Activated naive CD8-positive, alpha-beta T cell treated with anti-CD3 and anti-CD28 coated beads for 36 hours (primary cell): Measurements from ENCODE around the gene IFRD2. TPM values are rescaled to one million over a fixed set of nuclear protein-coding genes. Genes with fewer than 3 reads are reported as not detected.

ENCODE experiments used
- DNase-seq: peaks from one replicate; pipeline ENCODE4 v3.0.0; 2021
- H3K27ac Mint-ChIP-seq: one replicate; pipeline ENCODE4 v1.8.0; 2022; ENCODE audit warnings: mild to moderate bottlenecking, moderate library complexity, mixed read lengths
- H3K27me3 Mint-ChIP-seq: one replicate; pipeline ENCODE4 v1.8.0; 2022; ENCODE audit warnings: mild to moderate bottlenecking, mixed read lengths
- H3K36me3 Mint-ChIP-seq: one replicate; pipeline ENCODE4 v1.8.0; 2021; ENCODE audit warnings: mild to moderate bottlenecking, mixed read lengths
- H3K4me1 Mint-ChIP-seq: one replicate; pipeline ENCODE4 v1.8.0; 2021; ENCODE audit warnings: mixed read lengths
- H3K4me3 Mint-ChIP-seq: one replicate; pipeline ENCODE4 v1.8.0; 2022; ENCODE audit warnings: mild to moderate bottlenecking, moderate library complexity, mixed read lengths
- H3K9me3 Mint-ChIP-seq: one replicate; pipeline ENCODE4 v1.8.0; 2022; ENCODE audit warnings: mixed read lengths
- total RNA-seq, 2 experiments: library from RNA; stranded (reverse); gene quantifications; one replicate each; pipeline ENCODE4 v1.2.3, GENCODE V29; 2021

The IFRD2 gene
- total RNA-seq, 2 experiments from 2014 or later = 177 to 182 TPM

- Mint-ChIP-seq H3K9me3 (no peaks in the 10 kb centered on the region), H3K4me3 (peak within 1 kb of the TSS; percentile 87), H3K4me1 (peaks cover 34% of the 10 kb centered on the region), H3K36me3 (peaks cover 9% of the 10 kb centered on the region), H3K27ac (peak within 1 kb of the TSS; percentile 82), H3K27me3 (no peaks in the 10 kb centered on the region)
- peak; percentile 95 for DNase-seq
These were observed 35.9 kb upstream of the IFRD2 start, which contains the start of gene TUSC2 for GRCh38 chr3:50327943-50328691. TSS of gene TUSC2 (minus strand) at chr3:50328223. CDS start at chr3:50328099, 124 bp downstream.

- no peaks in the 10 kb centered on the region for H3K27me3 Mint-ChIP-seq
- H3K36me3 Mint-ChIP-seq = peaks cover 4% of the 10 kb centered on the region
- H3K9me3 Mint-ChIP-seq = no peaks in the 10 kb centered on the region
- peak overlapping the region; percentile 87 for H3K4me3 Mint-ChIP-seq
- H3K27ac Mint-ChIP-seq = peak overlapping the region; percentile 67
- DNase-seq = no peak
- H3K4me1 Mint-ChIP-seq = peaks cover 32% of the 10 kb centered on the region
These were observed 34.9 kb upstream of the IFRD2 start for GRCh38 chr3:50327129-50327528.

- peaks cover 2% of the 10 kb centered on the region for H3K36me3 Mint-ChIP-seq
- no peaks in the 10 kb centered on the region for H3K27me3 Mint-ChIP-seq
- H3K9me3 Mint-ChIP-seq = no peaks in the 10 kb centered on the region
- H3K4me3 Mint-ChIP-seq = no peak overlapping the region
- peaks cover 32% of the 10 kb centered on the region for H3K4me1 Mint-ChIP-seq
- no peak for DNase-seq
- H3K27ac Mint-ChIP-seq = no peak overlapping the region
These were observed 33.9 kb upstream of the IFRD2 start for GRCh38 chr3:50326182-50326541.

- Mint-ChIP-seq H3K4me3 (no peak overlapping the region), H3K4me1 (peaks cover 32% of the 10 kb centered on the region), H3K27me3 (no peaks in the 10 kb centered on the region), H3K9me3 (no peaks in the 10 kb centered on the region), H3K36me3 (peaks cover 2% of the 10 kb centered on the region), H3K27ac (no peak overlapping the region)
- no peak for DNase-seq
These were observed 33.4 kb upstream of the IFRD2 start for GRCh38 chr3:50325497-50326181.

- H3K27me3 Mint-ChIP-seq = no peaks in the 10 kb centered on the region
- H3K9me3 Mint-ChIP-seq = no peaks in the 10 kb centered on the region
- peaks cover 34% of the 10 kb centered on the region for H3K4me1 Mint-ChIP-seq
- H3K4me3 Mint-ChIP-seq = no peak overlapping the region
- no peak for DNase-seq
- H3K27ac Mint-ChIP-seq = no peak overlapping the region
- peaks cover 2% of the 10 kb centered on the region for H3K36me3 Mint-ChIP-seq
These were observed 32.9 kb upstream of the IFRD2 start for GRCh38 chr3:50325113-50325480.

- H3K27ac Mint-ChIP-seq = no peak overlapping the region
- no peak overlapping the region for H3K4me3 Mint-ChIP-seq
These were observed 32.3 kb upstream of the IFRD2 start for GRCh38 chr3:50324351-50325112.

GRCh38 chr3:50323614-50324199 lies 31.5 kb upstream of the IFRD2 start:
- no peak overlapping the region for H3K27ac Mint-ChIP-seq

More at GRCh38 chr3:50324351-50325112, 32.3 kb upstream of the IFRD2 start:
- DNase-seq = peak; percentile 72
- Mint-ChIP-seq H3K9me3 (no peaks in the 10 kb centered on the region), H3K27me3 (no peaks in the 10 kb centered on the region), H3K36me3 (peaks cover 4% of the 10 kb centered on the region), H3K4me1 (peaks cover 37% of the 10 kb centered on the region)

GRCh38 chr3:50323092-50323600 lies 30.9 kb upstream of the IFRD2 start:
- no peak for DNase-seq
- H3K27ac Mint-ChIP-seq = no peak overlapping the region
- peaks cover 40% of the 10 kb centered on the region for H3K4me1 Mint-ChIP-seq
- H3K9me3 Mint-ChIP-seq = no peaks in the 10 kb centered on the region
- H3K36me3 Mint-ChIP-seq = peaks cover 4% of the 10 kb centered on the region
- no peaks in the 10 kb centered on the region for H3K27me3 Mint-ChIP-seq
- H3K4me3 Mint-ChIP-seq = peak overlapping the region; percentile 22

More at GRCh38 chr3:50323614-50324199, 31.5 kb upstream of the IFRD2 start:
- H3K27me3 Mint-ChIP-seq = no peaks in the 10 kb centered on the region
- no peaks in the 10 kb centered on the region for H3K9me3 Mint-ChIP-seq
- no peak for DNase-seq
- no peak overlapping the region for H3K4me3 Mint-ChIP-seq
- H3K36me3 Mint-ChIP-seq = peaks cover 4% of the 10 kb centered on the region
- peaks cover 40% of the 10 kb centered on the region for H3K4me1 Mint-ChIP-seq

GRCh38 chr3:50322386-50323091 lies 30.3 kb upstream of the IFRD2 start, which contains the start of gene HYAL2:
TSS of gene HYAL2 (minus strand) at chr3:50322745. CDS start at chr3:50320489, 2,256 bp downstream.
- no peaks in the 10 kb centered on the region for H3K9me3 Mint-ChIP-seq
- peaks cover 40% of the 10 kb centered on the region for H3K4me1 Mint-ChIP-seq
- H3K36me3 Mint-ChIP-seq = peaks cover 4% of the 10 kb centered on the region
- H3K27me3 Mint-ChIP-seq = no peaks in the 10 kb centered on the region
- DNase-seq = no peak
- peak within 1 kb of the TSS; percentile 90 for H3K27ac Mint-ChIP-seq
- H3K4me3 Mint-ChIP-seq = peak within 1 kb of the TSS; percentile 78

- no peak for DNase-seq
- no peak overlapping the region for H3K27ac Mint-ChIP-seq
- no peaks in the 10 kb centered on the region for H3K27me3 Mint-ChIP-seq
- H3K36me3 Mint-ChIP-seq = peaks cover 4% of the 10 kb centered on the region
- peak overlapping the region; percentile 29 for H3K4me3 Mint-ChIP-seq
- peaks cover 41% of the 10 kb centered on the region for H3K4me1 Mint-ChIP-seq
- no peaks in the 10 kb centered on the region for H3K9me3 Mint-ChIP-seq
These were observed 29.8 kb upstream of the IFRD2 start for GRCh38 chr3:50322115-50322385.

- H3K4me1 Mint-ChIP-seq = peaks cover 42% of the 10 kb centered on the region
- peak overlapping the region; percentile 78 for H3K4me3 Mint-ChIP-seq
- DNase-seq = peak; percentile 84
- H3K27me3 Mint-ChIP-seq = no peaks in the 10 kb centered on the region
- peak overlapping the region; percentile 90 for H3K27ac Mint-ChIP-seq
- no peaks in the 10 kb centered on the region for H3K9me3 Mint-ChIP-seq
- peaks cover 4% of the 10 kb centered on the region for H3K36me3 Mint-ChIP-seq
These were observed 29.3 kb upstream of the IFRD2 start for GRCh38 chr3:50321336-50322114.

GRCh38 chr3:50320853-50321335 lies 28.7 kb upstream of the IFRD2 start:
- Mint-ChIP-seq H3K4me1 (peaks cover 43% of the 10 kb centered on the region), H3K27me3 (no peaks in the 10 kb centered on the region), H3K36me3 (peaks cover 7% of the 10 kb centered on the region), H3K9me3 (no peaks in the 10 kb centered on the region), H3K27ac (peak overlapping the region; percentile 22), H3K4me3 (peak overlapping the region; percentile 80)
- peak; percentile 74 for DNase-seq

GRCh38 chr3:50319894-50320625 lies 27.8 kb upstream of the IFRD2 start:
- Mint-ChIP-seq H3K27me3 (no peaks in the 10 kb centered on the region), H3K4me1 (peaks cover 45% of the 10 kb centered on the region), H3K9me3 (no peaks in the 10 kb centered on the region), H3K36me3 (peaks cover 5% of the 10 kb centered on the region), H3K4me3 (peak overlapping the region; percentile 80), H3K27ac (no peak overlapping the region)
- no peak for DNase-seq
